Body of pancreas (tissue), 4 donors: ENCODE measurements around the gene ADCY9.

ENCODE experiments used
- POLR2A ChIP-seq, 3 donors: fragments of 450-650 bp; IDR thresholded peaks; one replicate each; pipeline ENCODE4 v1.6.1; 2016; ENCODE audit warnings: antibody characterized with exemption in 3 of 3, mild to moderate bottlenecking in 2 of 3
- TF ChIP-seq, protein P1 (sequence below), 7 experiments: fragments of 450-650 bp in 4 of 7; fragments of 200-600 bp in 3 of 7; sonication (generic) in 3 of 7; IDR thresholded peaks; one replicate each; pipeline ENCODE4 v1.5.1; 2016 to 2019; ENCODE audit warnings: antibody characterized with exemption in 7 of 7

- TF ChIP-seq POLR2A (IDR thresholded peaks at IDR 0.05) = no peak
- TF ChIP-seq, protein P1, sequence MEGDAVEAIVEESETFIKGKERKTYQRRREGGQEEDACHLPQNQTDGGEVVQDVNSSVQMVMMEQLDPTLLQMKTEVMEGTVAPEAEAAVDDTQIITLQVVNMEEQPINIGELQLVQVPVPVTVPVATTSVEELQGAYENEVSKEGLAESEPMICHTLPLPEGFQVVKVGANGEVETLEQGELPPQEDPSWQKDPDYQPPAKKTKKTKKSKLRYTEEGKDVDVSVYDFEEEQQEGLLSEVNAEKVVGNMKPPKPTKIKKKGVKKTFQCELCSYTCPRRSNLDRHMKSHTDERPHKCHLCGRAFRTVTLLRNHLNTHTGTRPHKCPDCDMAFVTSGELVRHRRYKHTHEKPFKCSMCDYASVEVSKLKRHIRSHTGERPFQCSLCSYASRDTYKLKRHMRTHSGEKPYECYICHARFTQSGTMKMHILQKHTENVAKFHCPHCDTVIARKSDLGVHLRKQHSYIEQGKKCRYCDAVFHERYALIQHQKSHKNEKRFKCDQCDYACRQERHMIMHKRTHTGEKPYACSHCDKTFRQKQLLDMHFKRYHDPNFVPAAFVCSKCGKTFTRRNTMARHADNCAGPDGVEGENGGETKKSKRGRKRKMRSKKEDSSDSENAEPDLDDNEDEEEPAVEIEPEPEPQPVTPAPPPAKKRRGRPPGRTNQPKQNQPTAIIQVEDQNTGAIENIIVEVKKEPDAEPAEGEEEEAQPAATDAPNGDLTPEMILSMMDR (IDR thresholded peaks at IDR 0.05) = no peak
These were observed 3.9 kb upstream of the ADCY9 start for GRCh38 chr16:4120176-4120575.
